ENCODE results near the gene ARAF.

ARAF gene

DNA sequence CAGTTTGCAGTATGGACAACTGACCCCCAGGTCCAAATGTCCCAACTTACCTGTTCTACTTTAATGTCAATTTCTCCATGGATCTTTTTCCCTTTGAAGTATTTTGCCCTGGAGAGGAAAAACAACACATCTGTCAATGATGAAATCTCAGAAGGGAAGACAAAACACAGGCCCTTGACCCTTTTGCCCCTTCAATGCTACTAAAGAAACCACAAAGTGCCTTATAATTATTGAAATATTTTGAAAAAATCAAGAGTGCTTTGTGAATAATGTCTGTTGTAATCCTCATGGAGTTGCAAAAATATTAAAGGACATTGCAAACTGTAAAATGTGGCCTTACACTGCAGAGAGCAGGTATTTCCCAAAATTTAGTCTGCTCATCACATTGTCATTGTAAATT is 46.1 kb downstream of the ARAF start:
- CTCF ChIA-PET = no interaction called here
- Histone ChIP-seq H3K36me3 (ENCODE audit: control insufficient read depth in 2 of 2, insufficient read depth in 1 of 2, low read length in 2 of 2) (no peaks in the 10 kb centered on the region), H3K4me1 (ENCODE audit: control insufficient read depth, insufficient read depth, low read length) (no peaks in the 10 kb centered on the region), H3K27ac (ENCODE audit: extremely low read depth, low read depth, low read length) (no peak overlapping the region), H3K4me3 (ENCODE audit: low read depth, low read length) (no peak overlapping the region), H3K9me3 (ENCODE audit: control insufficient read depth, insufficient read depth, low read depth, low read length) (no peaks in the 10 kb centered on the region)
- POLR2A ChIA-PET = no interaction called here
- TF ChIP-seq ZNF792 (tag by site-specific recombination; IDR thresholded peaks at IDR 0.05) = no peak
- no peak for TF ChIP-seq ZNF16 (tag by site-specific recombination; IDR thresholded peaks at IDR 0.05; ENCODE audit: low read depth)
- no peak for TF ChIP-seq ZNF549 (tag by site-specific recombination; IDR thresholded peaks at IDR 0.05)
- no peak for TF ChIP-seq ZNF416 (tag by site-specific recombination; IDR thresholded peaks at IDR 0.05)

GRCh38 chrX:47608130-47608810 is 47.3 kb downstream of the ARAF start:
- no peaks in the 10 kb centered on the region for H3K9me3 ChIP-seq (ENCODE audit: control insufficient read depth, insufficient read depth, low read depth, low read length)
- H3K4me1 ChIP-seq (ENCODE audit: control insufficient read depth, insufficient read depth, low read length) = no peaks in the 10 kb centered on the region
- ChIA-PET POLR2A (no interaction called here), CTCF (no interaction called here)
- H3K27ac ChIP-seq (ENCODE audit: extremely low read depth, low read depth, low read length) = no peak overlapping the region
- no peaks in the 10 kb centered on the region for H3K36me3 ChIP-seq (ENCODE audit: control insufficient read depth in 2 of 2, insufficient read depth in 1 of 2, low read length in 2 of 2)
- no peak overlapping the region for H3K4me3 ChIP-seq (ENCODE audit: low read depth, low read length)
- peak; percentile 62; the same call in 1 of the 2 replicates for TF ChIP-seq ZNF366 (tag by site-specific recombination; conservative IDR thresholded peaks at IDR 0.05)
- TF ChIP-seq PRDM4 (tag by site-specific recombination; IDR thresholded peaks at IDR 0.05) = no peak

DNA sequence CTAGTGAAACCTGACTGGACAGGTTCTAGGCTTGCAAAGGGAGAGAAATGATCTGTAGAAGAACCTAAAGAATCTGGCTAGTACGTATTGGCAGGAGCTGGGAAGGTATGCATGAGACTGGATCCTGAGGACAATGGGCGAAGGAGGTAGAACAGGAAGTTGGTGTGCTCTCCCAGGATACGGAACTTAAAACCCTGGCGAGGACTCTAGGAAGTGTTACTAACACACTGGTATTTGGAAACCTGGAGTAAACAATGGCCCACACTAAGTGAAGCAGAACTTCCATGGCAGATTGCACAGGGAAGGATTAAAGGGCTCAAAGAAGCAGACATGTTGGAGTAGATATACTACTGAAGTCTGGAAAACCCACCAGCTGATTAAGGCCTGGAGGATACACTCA is 49.5 kb downstream of the ARAF start:
- no peaks in the 10 kb centered on the region for H3K36me3 ChIP-seq (ENCODE audit: control insufficient read depth in 2 of 2, insufficient read depth in 1 of 2, low read length in 2 of 2)
- CTCF ChIA-PET = no interaction called here
- TF ChIP-seq CTCF (tag by site-specific recombination; IDR thresholded peaks at IDR 0.05) (no peak), SCRT1 (tag by site-specific recombination; IDR thresholded peaks at IDR 0.05; ENCODE audit: borderline replicate concordance) (no peak), ZNF580 (tag by site-specific recombination; IDR thresholded peaks at IDR 0.05) (no peak), ZNF133 (tag by site-specific recombination; IDR thresholded peaks at IDR 0.05) (no peak), ZNF791 (tag by site-specific recombination; IDR thresholded peaks at IDR 0.05) (no peak), GLI4 (tag by site-specific recombination; IDR thresholded peaks at IDR 0.05) (no peak)
- no peak overlapping the region for H3K4me3 ChIP-seq (ENCODE audit: low read depth, low read length)
- POLR2A ChIA-PET = no interaction called here
- no peaks in the 10 kb centered on the region for H3K4me1 ChIP-seq (ENCODE audit: control insufficient read depth, insufficient read depth, low read length)
- H3K27ac ChIP-seq (ENCODE audit: extremely low read depth, low read depth, low read length) = no peak overlapping the region
- no peaks in the 10 kb centered on the region for H3K9me3 ChIP-seq (ENCODE audit: control insufficient read depth, insufficient read depth, low read depth, low read length)

GRCh38 chrX:47611489-47611888 is 50.5 kb downstream of the ARAF start:
- TF ChIP-seq, protein P1, sequence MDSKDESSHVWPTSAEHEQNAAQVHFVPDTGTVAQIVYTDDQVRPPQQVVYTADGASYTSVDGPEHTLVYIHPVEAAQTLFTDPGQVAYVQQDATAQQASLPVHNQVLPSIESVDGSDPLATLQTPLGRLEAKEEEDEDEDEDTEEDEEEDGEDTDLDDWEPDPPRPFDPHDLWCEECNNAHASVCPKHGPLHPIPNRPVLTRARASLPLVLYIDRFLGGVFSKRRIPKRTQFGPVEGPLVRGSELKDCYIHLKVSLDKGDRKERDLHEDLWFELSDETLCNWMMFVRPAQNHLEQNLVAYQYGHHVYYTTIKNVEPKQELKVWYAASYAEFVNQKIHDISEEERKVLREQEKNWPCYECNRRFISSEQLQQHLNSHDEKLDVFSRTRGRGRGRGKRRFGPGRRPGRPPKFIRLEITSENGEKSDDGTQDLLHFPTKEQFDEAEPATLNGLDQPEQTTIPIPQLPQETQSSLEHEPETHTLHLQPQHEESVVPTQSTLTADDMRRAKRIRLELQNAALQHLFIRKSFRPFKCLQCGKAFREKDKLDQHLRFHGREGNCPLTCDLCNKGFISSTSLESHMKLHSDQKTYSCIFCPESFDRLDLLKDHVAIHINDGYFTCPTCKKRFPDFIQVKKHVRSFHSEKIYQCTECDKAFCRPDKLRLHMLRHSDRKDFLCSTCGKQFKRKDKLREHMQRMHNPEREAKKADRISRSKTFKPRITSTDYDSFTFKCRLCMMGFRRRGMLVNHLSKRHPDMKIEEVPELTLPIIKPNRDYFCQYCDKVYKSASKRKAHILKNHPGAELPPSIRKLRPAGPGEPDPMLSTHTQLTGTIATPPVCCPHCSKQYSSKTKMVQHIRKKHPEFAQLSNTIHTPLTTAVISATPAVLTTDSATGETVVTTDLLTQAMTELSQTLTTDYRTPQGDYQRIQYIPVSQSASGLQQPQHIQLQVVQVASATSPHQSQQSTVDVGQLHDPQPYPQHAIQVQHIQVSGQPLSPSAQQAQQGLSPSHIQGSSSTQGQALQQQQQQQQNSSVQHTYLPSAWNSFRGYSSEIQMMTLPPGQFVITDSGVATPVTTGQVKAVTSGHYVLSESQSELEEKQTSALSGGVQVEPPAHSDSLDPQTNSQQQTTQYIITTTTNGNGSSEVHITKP (tag by site-specific recombination; IDR thresholded peaks at IDR 0.05) = peak; percentile 69
- TF ChIP-seq GLIS2 (tag by site-specific recombination; IDR thresholded peaks at IDR 0.05) = no peak

More at GRCh38 chrX:47611489-47611888, 50.5 kb downstream of the ARAF start:
- Histone ChIP-seq H3K9me3 (ENCODE audit: control insufficient read depth, insufficient read depth, low read depth, low read length) (no peaks in the 10 kb centered on the region), H3K4me1 (ENCODE audit: control insufficient read depth, insufficient read depth, low read length) (no peaks in the 10 kb centered on the region), H3K36me3 (ENCODE audit: control insufficient read depth in 2 of 2, insufficient read depth in 1 of 2, low read length in 2 of 2) (no peaks in the 10 kb centered on the region), H3K4me3 (ENCODE audit: low read depth, low read length) (no peak overlapping the region), H3K27ac (ENCODE audit: extremely low read depth, low read depth, low read length) (no peak overlapping the region)
- ChIA-PET POLR2A (no interaction called here), CTCF (interaction anchor here (0.6 kb wide), 1 partner anchor 419 kb away, joined by 3 read pairs; no protein-coding TSS in a partner anchor)
